GM12878 (cell line): ENCODE data around the gene PRUNE2. TPM values are rescaled to one million over a fixed set of nuclear protein-coding genes. Genes with fewer than 3 reads are reported as not detected.

Experiments
- ATAC-seq: fragments of 200-7000 bp; cut with Tn5 transposase; 3 replicates; pipeline ENCODE4 v1.9.1; 2020; ENCODE audit warnings: mild to moderate bottlenecking, moderate library complexity
- BruUV-seq: library from RNA; stranded (reverse); fragments of 400-500 nt; replicated peaks from 2 replicates; lab custom pipeline; 2021; lab: Mats Ljungman, UMichigan
- CTCF ChIA-PET: fragments of 300-600 bp; sonication (Branson Sonifier 250); formaldehyde crosslinking; extraction: SDS; loops from one replicate; lab custom pipeline; 2021; ENCODE audit warnings: inconsistent platforms; lab: Yijun Ruan, JAX
- POLR2A ChIA-PET: fragments of 350-600 bp; formaldehyde crosslinking; extraction: SDS; loops from one replicate; lab custom pipeline; 2021; ENCODE audit warnings: inconsistent platforms; lab: Charles Lee
- RAD21 ChIA-PET: fragments of 300-600 bp; sonication (Branson Sonifier 250); formaldehyde crosslinking; loops from one replicate; lab custom pipeline; 2023; ENCODE audit warnings: antibody characterized with exemption; ENCODE audit not compliant: unreplicated experiment; lab: Charles Lee
- SMC1A ChIA-PET: fragments of 300-600 bp; sonication (Branson Sonifier 250); formaldehyde crosslinking; loops from one replicate; lab custom pipeline; 2023; ENCODE audit not compliant: unreplicated experiment, uncharacterized antibody; lab: Charles Lee
- DNase-seq: peaks from one replicate; pipeline ENCODE4 v3.0.0-alpha.2; 2011; ENCODE audit warnings: low read depth, low spot score
- FAIRE-seq: peaks from 3 replicates; lab custom pipeline; 2011; peaks lifted over from hg19 to GRCh38; lab: Jason Lieb, UNC
- H2AFZ ChIP-seq: 2 replicates; pipeline ENCODE4 v1.6.0; 2011; ENCODE audit warnings: low read depth, low read length, control low read depth; ENCODE audit not compliant: control insufficient read depth
- H3K27ac ChIP-seq: 2 replicates; pipeline ENCODE4 v1.5.1; 2011; ENCODE audit warnings: control low read depth; ENCODE audit not compliant: control insufficient read depth, insufficient read depth
- H3K27me3 ChIP-seq, 2 experiments: replicated peaks in 1 of 2; 2 replicates each; pipeline versions ENCODE4 v1.6.0 to v1.6.1; 2011; ENCODE audit warnings: low read length in 1 of 2; ENCODE audit not compliant: control insufficient read depth in 2 of 2, insufficient read depth in 2 of 2
- H3K36me3 ChIP-seq, 2 experiments: 2 replicates each; pipeline ENCODE4 v1.5.1; 2011; ENCODE audit warnings: low read length in 1 of 2; ENCODE audit not compliant: control insufficient read depth in 2 of 2, insufficient read depth in 2 of 2
- H3K4me1 ChIP-seq: 2 replicates; pipeline ENCODE4 v1.6.1; 2011; ENCODE audit warnings: mild to moderate bottlenecking, low read length, moderate library complexity, mixed read lengths; ENCODE audit not compliant: control insufficient read depth, insufficient read depth
- H3K4me2 ChIP-seq: 2 replicates; pipeline ENCODE4 v1.6.0; 2011; ENCODE audit warnings: control low read depth; ENCODE audit not compliant: control insufficient read depth, insufficient read depth
- H3K4me3 ChIP-seq: fragments of 200-600 bp; sonication (generic); 2 replicates; pipeline ENCODE4 v1.5.1; 2016
- H3K79me2 ChIP-seq: 2 replicates; pipeline ENCODE4 v1.6.0; 2011; ENCODE audit warnings: low read length; ENCODE audit not compliant: control insufficient read depth, insufficient read depth
- H3K9ac ChIP-seq: 2 replicates; pipeline ENCODE4 v1.8.0; 2011; ENCODE audit warnings: low read length, control low read depth, mixed read lengths; ENCODE audit not compliant: control insufficient read depth, insufficient read depth
- H3K9me3 ChIP-seq: replicated peaks from 3 replicates; pipeline ENCODE4 v1.5.1; 2011; ENCODE audit warnings: mild to moderate bottlenecking, low read length; ENCODE audit not compliant: control insufficient read depth, insufficient read depth
- H4K20me1 ChIP-seq: 2 replicates; pipeline ENCODE4 v1.6.0; 2011; ENCODE audit not compliant: control insufficient read depth, insufficient read depth
- BHLHE40 ChIP-seq, 2 experiments: fragments of 450-650 bp in 1 of 2; IDR thresholded peaks; 2 replicates each; pipeline ENCODE4 v1.6.1; 2011 to 2017; ENCODE audit warnings: low read depth in 2 of 2, borderline replicate concordance in 1 of 2, improper control_type of control experiment in 1 of 2, low read length in 1 of 2, mild to moderate bottlenecking in 1 of 2
- CHD4 ChIP-seq: fragments of 200-600 bp; sonication (generic); IDR thresholded peaks from 2 replicates; pipeline ENCODE4 v1.6.1; 2016; ENCODE audit warnings: mild to moderate bottlenecking
- FOS ChIP-seq: IDR thresholded peaks from 3 replicates; pipeline ENCODE4 v1.6.1; 2011; ENCODE audit warnings: borderline replicate concordance; ENCODE audit not compliant: insufficient read length; ENCODE audit errors: extremely low read depth
- GABPA ChIP-seq: IDR thresholded peaks from 2 replicates; pipeline ENCODE4 v1.6.1; 2014; ENCODE audit warnings: antibody characterized with exemption, low read depth, mild to moderate bottlenecking, inconsistent platforms
- MEF2A ChIP-seq: IDR thresholded peaks from 2 replicates; pipeline ENCODE4 v1.6.1; 2011; ENCODE audit warnings: low read depth, mild to moderate bottlenecking, low read length, moderate library complexity; ENCODE audit not compliant: insufficient read depth
- NKRF ChIP-seq: fragments of 450-650 bp; conservative IDR thresholded peaks from 2 replicates; pipeline ENCODE4 v1.6.1; 2017; ENCODE audit warnings: mild to moderate bottlenecking, moderate library complexity
- NR2F1 ChIP-seq: fragments of 450-650 bp; conservative IDR thresholded peaks from 2 replicates; pipeline ENCODE4 v1.6.1; 2017; ENCODE audit warnings: mild to moderate bottlenecking
- NRF1 ChIP-seq: conservative IDR thresholded peaks from 2 replicates; pipeline ENCODE4 v1.6.1; 2011; ENCODE audit warnings: mild to moderate bottlenecking, low read depth, low read length, improper control_type of control experiment
- POLR2AphosphoS5 ChIP-seq: IDR thresholded peaks from 2 replicates; pipeline ENCODE4 v1.6.1; 2011; ENCODE audit warnings: mild to moderate bottlenecking, low read length, inconsistent platforms
- SKIL ChIP-seq: fragments of 450-650 bp; IDR thresholded peaks from 2 replicates; pipeline ENCODE4 v1.6.1; 2017; ENCODE audit warnings: mild to moderate bottlenecking, low read depth, inconsistent platforms; ENCODE audit not compliant: poor library complexity, severe bottlenecking
- SPI1 ChIP-seq: IDR thresholded peaks from 2 replicates; pipeline ENCODE4 v1.6.1; 2011; ENCODE audit warnings: low read depth, mild to moderate bottlenecking, low read length, moderate library complexity, borderline replicate concordance; ENCODE audit not compliant: insufficient read depth
- SREBF1 ChIP-seq: IDR thresholded peaks from 2 replicates; pipeline ENCODE4 v1.6.1; 2012; ENCODE audit warnings: mild to moderate bottlenecking, low read length
- TCF3 ChIP-seq: IDR thresholded peaks from 2 replicates; pipeline ENCODE4 v1.6.1; 2012; ENCODE audit warnings: low read depth, mild to moderate bottlenecking, low read length, borderline replicate concordance; ENCODE audit not compliant: insufficient read depth
- TCF7 ChIP-seq: IDR thresholded peaks from 2 replicates; pipeline ENCODE4 v1.6.1; 2014; ENCODE audit warnings: antibody characterized with exemption, borderline replicate concordance
- USF2 ChIP-seq: IDR thresholded peaks from 2 replicates; pipeline ENCODE4 v1.6.1; 2011; ENCODE audit warnings: low read depth, low read length, improper control_type of control experiment, borderline replicate concordance
- WRNIP1 ChIP-seq: IDR thresholded peaks from 2 replicates; pipeline ENCODE4 v1.6.1; 2011; ENCODE audit warnings: low read depth, low read length, improper control_type of control experiment, borderline replicate concordance
- ZNF207 ChIP-seq: fragments of 450-650 bp; IDR thresholded peaks from 2 replicates; pipeline ENCODE4 v1.6.1; 2014; ENCODE audit warnings: antibody characterized with exemption, mild to moderate bottlenecking, borderline replicate concordance
- ZZZ3 ChIP-seq: IDR thresholded peaks from 2 replicates; pipeline ENCODE4 v1.6.1; 2011; ENCODE audit warnings: low read depth; ENCODE audit not compliant: control insufficient read depth, insufficient read length
- WGBS: methylation state at CpG from one replicate; pipeline ENCODE4 v1.1.6; 2016; ENCODE audit warnings: low lambda C conversion rate; ENCODE audit not compliant: insufficient replicate concordance, insufficient coverage; ENCODE audit errors: missing lambda C conversion rate; 5-methylcytosine and 5-hydroxymethylcytosine counted together
- in situ Hi-C: fragments of 300-500 bp; cut with MboI; formaldehyde crosslinking; loops from 9 replicates; pipeline ENCODE4 v1.14.3; 2018; ENCODE audit warnings: mixed read lengths
- intact Hi-C: fragments of 100-400 bp; cut with micrococcal nuclease; formaldehyde crosslinking; loops from one replicate; pipeline ENCODE4 v1.14.2; 2022; ENCODE audit not compliant: unreplicated experiment
- polyA plus RNA-seq, 11 experiments: library from polyadenylated mRNA; depleted of rRNA in 4 of 11; unstranded in 6 of 11; stranded (reverse) in 5 of 11; fragments of >200 nt; fragmentation: Nextera tagmentation in 4 of 11; fragmentation: Illumina TruSeq in 1 of 11; extraction: Ambion mirVana in 4 of 11; extraction: Trizol in 1 of 11; gene quantifications; 1 replicate in 1 of 11; 2 replicates in 10 of 11; pipeline versions ENCODE4 v1.2.1 to v1.2.3, GENCODE V29; 2011 to 2016; ENCODE audit warnings: inconsistent platforms in 2 of 11, missing spikeins in 2 of 11, low read depth in 1 of 11
- total RNA-seq, 4 experiments: library from RNA; depleted of rRNA in 3 of 4; stranded (reverse); fragments of >200 nt in 3 of 4; fragmentation: Illumina TruSeq in 1 of 4; extraction: Trizol in 1 of 4; gene quantifications; 2 replicates each; pipeline versions ENCODE4 v1.2.1 to v1.2.3, GENCODE V29; 2013 to 2021

The PRUNE2 gene
- total and polyA plus RNA-seq, 10 of the 15 experiments (the other 5 are each of a cell fraction or from before 2014, with no cell fraction given) = 0.07 to 0.63 (median 0.25) TPM

GRCh38 chr9:76605321-76605900 lies 300.5 kb downstream of the PRUNE2 start:
- H3K4me2 ChIP-seq = no peak overlapping the region
- ChIA-PET POLR2A (no interaction called here), SMC1A (no interaction called here), CTCF (no interaction called here), RAD21 (no interaction called here)
- H3K4me3 ChIP-seq = no peak overlapping the region
- intact Hi-C loops (no loop called here), in situ Hi-C loops (no loop called here)
- no peak overlapping the region for H3K9ac ChIP-seq
- H3K79me2 ChIP-seq = no peaks in the 10 kb centered on the region
- no peak overlapping the region for H2AFZ ChIP-seq
- peaks cover 10% of the 10 kb centered on the region for H3K4me1 ChIP-seq
- FAIRE-seq (peak; percentile 76), DNase-seq (peak; percentile 15), ATAC-seq (peak; percentile 96)
- H3K27me3 ChIP-seq = no peaks in the 10 kb centered on the region
- no peaks in the 10 kb centered on the region for H4K20me1 ChIP-seq
- no peaks in the 10 kb centered on the region for H3K36me3 ChIP-seq
- no TSS peak for BruUV-seq
- 2% methylated on average over 5 of the region's 5 CpGs for WGBS
- H3K27ac ChIP-seq = no peak overlapping the region
- no peaks in the 10 kb centered on the region for H3K9me3 ChIP-seq
- no peak for TF ChIP-seq NRF1
- TF ChIP-seq POLR2AphosphoS5 = no peak
- TF ChIP-seq NKRF = no peak
- TF ChIP-seq BHLHE40 (IDR thresholded peaks at IDR 0.05; ENCODE audit: borderline replicate concordance in 1 of 2, low read depth in 2 of 2, low read length in 1 of 2) = no peak
- no peak for TF ChIP-seq SREBF1
- TF ChIP-seq SKIL = no peak
- TF ChIP-seq ZNF207 = no peak
- TF ChIP-seq WRNIP1 = no peak
- no peak for TF ChIP-seq USF2
- TF ChIP-seq NR2F1 = 0 out of 2 replicates have a peak, but pooled peaks have one; percentile 21
- no peak for TF ChIP-seq ZZZ3
- no peak for TF ChIP-seq FOS
- peak; percentile 97 for TF ChIP-seq SPI1
- no peak for TF ChIP-seq GABPA
- TF ChIP-seq MEF2A = 0 out of 2 replicates have a peak, but pooled peaks have one; percentile 38
- no peak for TF ChIP-seq TCF7
- TF ChIP-seq TCF3 = no peak
- TF ChIP-seq CHD4 = no peak
